ENCODE results near the gene ADARB2. TPM values are rescaled to one million over a fixed set of nuclear protein-coding genes. Genes with fewer than 3 reads are reported as not detected.

ADARB2 gene
- total and polyA plus RNA-seq, 8 donors = 0.34 to 24.7 (median 3.2) TPM

DNA sequence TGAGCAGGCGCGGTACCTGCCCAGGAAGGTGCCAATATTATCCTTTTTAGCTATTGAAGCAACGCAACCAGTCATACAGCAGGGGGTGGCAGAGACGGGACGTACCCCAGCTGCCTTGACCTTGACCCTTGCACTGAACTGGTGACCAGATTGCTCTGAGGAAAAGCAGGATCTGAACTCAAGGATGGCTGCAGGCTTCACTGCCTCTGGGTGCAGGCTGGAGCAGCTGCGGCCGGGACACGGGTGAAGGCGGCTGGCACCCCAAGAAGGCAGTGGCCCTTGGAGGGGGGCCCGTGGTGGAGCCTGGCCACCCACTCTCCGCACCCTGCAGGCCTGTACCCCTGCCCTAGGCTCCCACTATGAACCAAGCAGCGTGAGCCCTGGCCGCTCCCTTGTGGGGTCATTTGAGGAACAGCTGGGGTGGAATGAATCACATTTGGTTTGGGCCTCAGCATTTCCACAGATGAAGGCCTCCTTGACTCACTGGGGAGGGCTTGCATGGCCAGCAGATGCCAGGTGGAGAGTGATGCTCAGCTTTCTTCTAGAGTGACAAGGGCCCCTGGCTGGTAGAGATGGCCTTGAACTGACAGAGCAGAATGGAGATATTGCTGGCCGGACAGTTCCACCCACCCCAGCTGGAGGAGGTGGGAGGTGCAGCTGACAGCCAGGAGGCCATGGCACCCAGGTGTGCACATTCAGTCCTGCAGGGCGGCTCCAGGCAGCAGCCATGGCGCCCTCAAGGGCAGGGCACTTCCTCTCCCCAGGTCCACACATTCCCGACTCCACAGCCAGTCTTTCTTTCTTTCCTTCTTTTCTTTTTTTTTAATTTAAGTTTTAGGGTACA lies 462.4 kb downstream of the ADARB2 start:
- H3K4me1 ChIP-seq = no peaks in the 10 kb centered on the region
- TF ChIP-seq, protein P1, sequence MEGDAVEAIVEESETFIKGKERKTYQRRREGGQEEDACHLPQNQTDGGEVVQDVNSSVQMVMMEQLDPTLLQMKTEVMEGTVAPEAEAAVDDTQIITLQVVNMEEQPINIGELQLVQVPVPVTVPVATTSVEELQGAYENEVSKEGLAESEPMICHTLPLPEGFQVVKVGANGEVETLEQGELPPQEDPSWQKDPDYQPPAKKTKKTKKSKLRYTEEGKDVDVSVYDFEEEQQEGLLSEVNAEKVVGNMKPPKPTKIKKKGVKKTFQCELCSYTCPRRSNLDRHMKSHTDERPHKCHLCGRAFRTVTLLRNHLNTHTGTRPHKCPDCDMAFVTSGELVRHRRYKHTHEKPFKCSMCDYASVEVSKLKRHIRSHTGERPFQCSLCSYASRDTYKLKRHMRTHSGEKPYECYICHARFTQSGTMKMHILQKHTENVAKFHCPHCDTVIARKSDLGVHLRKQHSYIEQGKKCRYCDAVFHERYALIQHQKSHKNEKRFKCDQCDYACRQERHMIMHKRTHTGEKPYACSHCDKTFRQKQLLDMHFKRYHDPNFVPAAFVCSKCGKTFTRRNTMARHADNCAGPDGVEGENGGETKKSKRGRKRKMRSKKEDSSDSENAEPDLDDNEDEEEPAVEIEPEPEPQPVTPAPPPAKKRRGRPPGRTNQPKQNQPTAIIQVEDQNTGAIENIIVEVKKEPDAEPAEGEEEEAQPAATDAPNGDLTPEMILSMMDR (IDR thresholded peaks at IDR 0.05) = no peak
- no peak overlapping the region for H3K27ac ChIP-seq
- intact Hi-C loops (cut with DNase I) = no loop called here
- no peaks in the 10 kb centered on the region for H3K27me3 ChIP-seq
- FAIRE-seq (no peak), ATAC-seq (no peak), DNase-seq (no peak)
- WGBS, 2 donors = 77 to 79% methylated on average over 17 of the region's 17 CpGs
- H3K4me3 ChIP-seq = no peak overlapping the region
- no peaks in the 10 kb centered on the region for H3K36me3 ChIP-seq
- no peaks in the 10 kb centered on the region for H3K9me3 ChIP-seq

DNA sequence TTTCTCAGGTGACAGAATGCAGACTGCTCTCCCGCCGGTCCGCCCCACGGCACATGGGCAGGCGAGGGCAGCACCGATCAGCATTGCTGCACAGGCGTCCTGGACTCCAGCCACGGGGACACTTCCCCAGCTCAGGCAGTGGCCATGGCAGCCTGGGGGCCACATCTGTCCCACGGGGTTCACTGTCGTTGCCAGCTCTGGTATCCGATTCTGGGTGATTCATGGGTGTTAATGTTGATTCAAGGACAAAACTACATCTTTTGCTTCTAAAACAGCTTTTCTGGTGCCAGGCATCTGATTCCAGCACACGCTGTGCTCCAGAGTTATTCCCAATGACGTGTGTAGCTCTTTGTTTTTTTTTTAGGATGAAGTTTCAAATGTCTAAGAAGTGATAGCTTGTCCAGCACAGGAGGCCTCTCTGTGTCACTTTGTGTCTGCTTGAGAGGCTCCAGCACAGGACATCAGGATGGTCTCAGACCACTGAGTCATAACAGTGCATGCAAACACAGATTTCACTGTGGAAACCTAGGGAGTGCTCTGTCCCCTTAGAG lies 463.1 kb downstream of the ADARB2 start:
- TF ChIP-seq, protein P1 (IDR thresholded peaks at IDR 0.05) = no peak
- ATAC-seq (no peak), DNase-seq (no peak), FAIRE-seq (no peak)
- WGBS, 2 donors = 72 to 76% methylated on average over 13 of the region's 13 CpGs
- H3K36me3 ChIP-seq = no peaks in the 10 kb centered on the region
- intact Hi-C loops (cut with DNase I) = no loop called here
- no peak overlapping the region for H3K4me3 ChIP-seq
- H3K27me3 ChIP-seq = no peaks in the 10 kb centered on the region
- no peak overlapping the region for H3K27ac ChIP-seq
- H3K9me3 ChIP-seq = no peaks in the 10 kb centered on the region
- H3K4me1 ChIP-seq = no peaks in the 10 kb centered on the region

DNA sequence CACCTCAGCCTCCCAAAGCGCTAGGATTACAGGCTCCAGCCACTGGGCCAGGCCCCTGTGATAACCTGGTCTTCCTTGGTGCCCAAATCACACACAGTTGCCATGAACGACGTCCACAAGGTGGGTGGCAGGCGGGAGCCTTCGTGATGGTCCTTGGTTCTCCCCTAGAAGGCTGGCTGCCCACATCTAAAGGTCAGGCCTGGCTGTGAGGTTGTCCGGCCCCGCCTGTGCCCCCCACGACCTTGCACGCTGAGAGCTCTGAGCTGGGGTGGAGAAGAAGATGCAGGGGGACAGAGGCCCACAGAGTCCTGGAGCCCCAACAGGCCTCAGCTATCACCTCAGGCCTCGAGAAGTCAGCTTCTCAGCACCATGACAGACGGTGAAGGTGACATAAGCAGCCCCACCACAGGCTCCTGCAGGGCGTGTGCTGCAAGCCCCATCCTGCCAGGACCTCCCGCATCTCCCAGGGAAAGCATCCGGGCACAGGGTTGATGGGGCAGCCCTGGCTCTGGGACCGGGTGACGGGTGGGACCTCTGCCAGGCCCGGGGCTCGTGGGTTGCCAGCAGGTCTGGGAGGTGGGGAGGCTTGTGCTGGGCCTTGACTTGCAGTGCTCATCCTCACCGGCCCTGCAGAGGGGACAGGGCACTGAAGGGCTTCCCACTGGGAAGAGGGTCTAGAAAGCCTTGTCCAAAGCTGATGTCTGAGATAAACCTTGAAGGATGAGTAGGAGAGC lies 463.8 kb downstream of the ADARB2 start:
- H3K4me1 ChIP-seq = no peaks in the 10 kb centered on the region
- FAIRE-seq (no peak), DNase-seq (no peak), ATAC-seq (no peak)
- no peaks in the 10 kb centered on the region for H3K36me3 ChIP-seq
- no peak overlapping the region for H3K27ac ChIP-seq
- H3K9me3 ChIP-seq = no peaks in the 10 kb centered on the region
- 73 to 84% methylated on average over 19 of the region's 19 CpGs for WGBS, 2 donors
- H3K4me3 ChIP-seq = no peak overlapping the region
- TF ChIP-seq, protein P1 (IDR thresholded peaks at IDR 0.05) = no peak
- no peaks in the 10 kb centered on the region for H3K27me3 ChIP-seq
- intact Hi-C loops (cut with DNase I) = no loop called here

DNA sequence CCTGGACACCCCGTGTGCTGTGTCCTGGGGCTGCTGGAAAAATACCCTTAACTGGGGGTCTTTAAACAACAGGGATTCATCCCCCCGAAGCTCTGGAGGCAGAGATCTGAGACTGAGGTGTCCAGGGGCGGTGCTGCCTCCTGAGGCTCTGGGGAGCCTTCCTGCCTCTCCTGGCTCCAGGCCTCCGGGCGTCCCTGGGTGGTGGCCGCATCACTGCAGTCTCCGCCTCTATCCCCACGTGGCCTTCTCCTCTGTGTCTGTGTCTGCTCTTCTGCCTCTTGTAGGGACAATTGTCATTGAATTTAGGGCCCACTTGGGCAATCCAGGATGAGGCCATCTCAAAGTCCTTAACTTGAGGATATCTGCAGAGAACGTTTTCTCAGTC lies 464.6 kb downstream of the ADARB2 start:
- Histone ChIP-seq H3K27ac (no peak overlapping the region), H3K4me1 (no peaks in the 10 kb centered on the region), H3K4me3 (no peak overlapping the region), H3K9me3 (no peaks in the 10 kb centered on the region), H3K27me3 (no peaks in the 10 kb centered on the region), H3K36me3 (no peaks in the 10 kb centered on the region)
- TF ChIP-seq, protein P1 (IDR thresholded peaks at IDR 0.05) = no peak
- no peak for FAIRE-seq
- DNase-seq = no peak
- ATAC-seq = no peak
- WGBS, 2 donors = 73 to 78% methylated on average over 9 of the region's 9 CpGs
- intact Hi-C loops (cut with DNase I) = no loop called here
